Measurements from ENCODE around the gene HUNK.

Gene HUNK

GRCh38 chr21:31959881-31960280 is 87.1 kb downstream of the HUNK start:
- no peak for DNase-seq (ENCODE audit: low read depth)

DNA sequence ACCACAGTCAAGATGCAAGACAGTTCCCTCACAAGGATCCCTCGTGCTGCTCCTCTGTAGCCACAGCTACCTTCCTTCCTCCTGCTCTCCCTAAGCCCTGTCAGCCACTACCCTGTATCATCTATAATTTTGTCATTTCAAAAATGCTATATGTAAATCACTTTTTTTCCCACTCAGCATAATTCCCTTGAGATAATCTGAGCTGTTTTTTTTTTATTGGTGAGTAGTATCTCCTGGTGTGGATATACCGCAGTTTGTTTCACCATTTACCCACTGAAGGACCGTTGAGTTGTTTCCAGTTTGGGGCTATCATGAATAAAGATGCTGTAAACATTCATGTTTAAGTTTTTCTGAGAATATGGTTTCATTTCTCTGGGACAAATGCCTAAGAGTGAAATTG is 88.2 kb downstream of the HUNK start:
- no peak for DNase-seq (ENCODE audit: low read depth)

DNA sequence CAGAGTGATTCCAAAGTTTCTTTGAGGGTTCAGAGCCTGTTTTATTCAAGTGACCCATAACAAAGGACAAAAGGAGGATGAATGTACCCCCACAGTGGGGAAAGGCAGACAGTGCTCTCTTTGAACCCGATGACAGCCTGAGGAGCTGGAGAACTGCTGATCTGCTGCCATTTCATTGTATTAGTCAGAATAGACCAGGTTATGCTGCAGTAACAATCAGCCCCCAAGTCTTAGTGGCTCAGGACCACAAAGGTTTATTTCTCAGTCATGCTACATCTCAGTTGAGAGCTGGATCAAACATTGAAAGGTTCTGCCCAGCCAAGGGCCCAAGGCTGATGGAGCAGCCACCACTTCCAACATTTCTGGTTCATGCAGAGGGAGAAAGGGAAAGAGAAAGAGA is 88.9 kb downstream of the HUNK start:
- DNase-seq (ENCODE audit: low read depth) = no peak

GRCh38 chr21:31964692-31965091 is 91.9 kb downstream of the HUNK start:
- DNase-seq (ENCODE audit: low read depth) = no peak

- no peak for DNase-seq (ENCODE audit: low read depth)
Observed at GRCh38 chr21:31967334-31967733, 94.5 kb downstream of the HUNK start.

DNA sequence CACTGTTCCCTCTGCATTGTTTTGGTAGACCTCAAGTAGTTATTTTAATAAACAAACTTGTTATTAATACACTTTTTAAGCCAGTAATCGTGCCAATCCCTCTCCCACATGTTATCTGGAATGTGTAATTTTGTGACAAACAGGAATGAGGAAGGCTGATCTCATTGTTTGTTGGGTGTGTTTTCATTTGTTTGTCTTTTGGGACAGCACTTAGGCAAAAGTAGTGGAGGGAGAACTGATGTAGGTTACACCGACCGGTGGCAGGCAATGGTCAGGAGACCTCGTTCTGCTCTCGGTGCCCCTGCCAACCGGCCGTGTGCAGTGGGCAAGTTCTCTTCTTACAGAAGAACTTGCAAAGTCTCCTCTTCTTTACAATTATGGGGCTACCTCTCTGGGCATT is 99.8 kb downstream of the HUNK start:
- DNase-seq (ENCODE audit: low read depth) = no peak

- DNase-seq (ENCODE audit: low read depth) = no peak
Observed at GRCh38 chr21:31973402-31973944, 100.7 kb downstream of the HUNK start.

DNA sequence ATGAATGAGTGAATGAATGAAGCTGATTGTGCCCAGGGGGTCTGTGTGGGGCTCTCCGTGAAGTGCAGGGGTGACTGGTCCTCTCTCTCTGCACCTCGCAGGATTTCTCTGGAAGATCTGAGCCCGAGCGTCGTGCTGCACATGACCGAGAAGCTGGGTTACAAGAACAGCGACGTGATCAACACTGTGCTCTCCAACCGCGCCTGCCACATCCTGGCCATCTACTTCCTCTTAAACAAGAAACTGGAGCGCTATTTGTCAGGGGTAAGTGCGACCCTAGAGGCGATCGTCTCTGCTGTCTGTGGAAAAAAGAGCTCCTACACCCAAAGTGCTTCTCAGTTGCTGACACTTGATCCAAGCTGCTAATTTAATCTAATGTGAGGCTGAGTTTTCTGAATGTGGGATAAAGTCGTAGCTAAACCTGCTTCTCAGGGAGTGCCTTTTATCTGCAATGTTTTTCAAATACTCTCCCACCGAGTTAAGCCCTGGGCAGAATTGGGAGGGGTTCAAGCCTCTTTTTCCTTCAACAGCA is 101.7 kb downstream of the HUNK start:
- DNase-seq (ENCODE audit: low read depth) = no peak

DNA sequence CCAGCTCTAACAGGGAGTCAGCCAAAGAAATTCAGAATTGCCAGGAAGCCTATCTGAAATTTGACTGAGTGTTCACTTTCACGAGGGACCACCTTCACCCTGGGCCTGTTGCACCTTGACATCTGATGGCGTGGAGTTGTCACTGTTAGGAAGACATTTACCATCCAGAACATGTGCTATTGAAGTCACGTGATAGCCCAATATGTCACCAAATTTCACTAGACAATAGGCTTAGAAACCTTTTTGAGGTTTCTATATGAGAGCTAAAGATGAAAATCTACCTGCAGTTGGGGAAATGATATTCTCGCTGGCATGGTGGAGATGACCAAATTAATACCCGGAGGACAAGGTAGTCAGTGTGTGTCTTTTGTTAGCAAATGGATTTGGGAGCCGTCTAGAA is 102.7 kb downstream of the HUNK start:
- DNase-seq (ENCODE audit: low read depth) = no peak

- DNase-seq (ENCODE audit: low read depth) = no peak
Observed at GRCh38 chr21:31977816-31978215, 105.0 kb downstream of the HUNK start.

DNA sequence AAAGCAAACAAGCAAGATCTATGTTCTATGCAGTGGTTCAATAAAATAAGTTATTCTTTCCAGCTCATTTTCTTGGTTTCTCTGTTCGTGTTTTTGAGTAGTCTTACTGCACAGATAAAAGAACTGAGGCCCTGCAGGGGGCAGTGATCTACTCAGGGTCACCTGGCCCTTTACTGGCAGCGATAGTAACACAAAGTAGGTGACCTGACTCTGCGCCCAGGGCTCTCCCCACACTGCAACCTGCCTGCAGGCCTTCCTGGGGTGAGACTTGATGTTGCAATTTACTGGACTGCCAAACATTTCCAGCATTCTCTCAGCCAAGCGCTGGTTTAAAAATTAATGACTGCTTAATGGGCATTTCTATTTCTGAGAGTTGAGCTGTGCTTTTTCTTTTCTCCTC is 110.3 kb downstream of the HUNK start:
- DNase-seq (ENCODE audit: low read depth) = no peak

DNA sequence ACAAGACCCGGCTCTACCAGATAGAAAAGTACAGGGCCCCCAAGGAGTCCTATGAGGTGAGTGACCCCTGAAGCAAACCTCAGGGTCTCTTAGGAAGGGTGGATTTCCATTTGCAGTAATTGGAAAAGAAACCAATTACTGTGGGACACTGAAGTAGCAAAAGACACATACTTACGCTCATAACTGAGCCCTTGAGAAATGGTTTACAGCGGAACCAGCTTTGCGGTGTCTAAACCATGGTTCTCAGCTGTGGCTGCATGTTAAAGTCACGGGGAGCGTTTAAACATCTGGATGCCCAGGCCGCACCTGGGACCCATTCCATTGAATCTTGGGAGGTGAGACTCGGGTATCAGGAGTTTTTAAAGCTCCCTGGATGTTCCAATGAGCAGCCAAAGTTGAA is 110.7 kb downstream of the HUNK start:
- DNase-seq (ENCODE audit: low read depth) = no peak

DNA sequence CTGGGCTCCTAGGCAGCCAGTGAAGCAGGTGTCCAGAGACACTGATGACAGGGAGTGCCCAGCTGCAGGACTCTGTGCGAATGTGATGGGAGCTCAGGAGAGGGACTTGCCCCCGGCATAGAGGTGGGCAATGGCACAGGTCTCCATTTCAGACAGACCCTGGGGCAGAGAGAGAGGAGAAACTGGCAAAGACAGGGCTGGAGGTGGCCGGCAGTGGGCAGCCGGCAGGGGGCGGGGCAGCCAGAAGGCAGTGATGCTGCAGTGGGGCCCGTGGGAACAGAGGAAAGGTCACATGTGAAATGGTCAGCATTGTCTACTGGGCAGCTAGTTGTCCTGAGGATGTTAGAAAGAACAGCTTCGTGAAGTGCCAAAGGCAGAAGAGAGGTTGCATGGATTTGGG is 112.6 kb downstream of the HUNK start:
- DNase-seq (ENCODE audit: low read depth) = no peak

- DNase-seq (ENCODE audit: low read depth) = no peak
Observed at GRCh38 chr21:31986035-31986856, 113.4 kb downstream of the HUNK start.

DNA sequence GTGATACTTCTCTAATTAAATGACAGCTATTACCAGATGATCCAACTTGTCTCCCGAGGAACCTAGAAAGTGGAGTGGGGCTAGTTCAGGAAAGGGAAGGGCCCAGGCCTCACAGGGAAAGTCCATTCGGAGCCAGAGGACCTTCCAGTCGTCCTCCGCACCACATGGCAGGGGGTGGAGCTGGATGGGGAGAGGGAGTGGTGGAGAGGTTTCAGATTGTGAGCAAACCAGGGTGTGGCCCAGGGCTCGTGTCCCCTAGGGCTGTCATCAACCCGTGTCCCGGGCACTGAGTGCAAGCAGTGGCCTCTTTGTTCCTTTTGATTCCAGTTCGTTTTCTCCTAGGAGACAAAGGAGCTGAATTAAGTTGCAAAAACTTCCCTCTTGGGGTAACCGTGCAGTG is 114.9 kb downstream of the HUNK start:
- no peak for DNase-seq (ENCODE audit: low read depth)

GRCh38 chr21:31988492-31989290 is 115.9 kb downstream of the HUNK start:
- DNase-seq (ENCODE audit: low read depth) = no peak

DNA sequence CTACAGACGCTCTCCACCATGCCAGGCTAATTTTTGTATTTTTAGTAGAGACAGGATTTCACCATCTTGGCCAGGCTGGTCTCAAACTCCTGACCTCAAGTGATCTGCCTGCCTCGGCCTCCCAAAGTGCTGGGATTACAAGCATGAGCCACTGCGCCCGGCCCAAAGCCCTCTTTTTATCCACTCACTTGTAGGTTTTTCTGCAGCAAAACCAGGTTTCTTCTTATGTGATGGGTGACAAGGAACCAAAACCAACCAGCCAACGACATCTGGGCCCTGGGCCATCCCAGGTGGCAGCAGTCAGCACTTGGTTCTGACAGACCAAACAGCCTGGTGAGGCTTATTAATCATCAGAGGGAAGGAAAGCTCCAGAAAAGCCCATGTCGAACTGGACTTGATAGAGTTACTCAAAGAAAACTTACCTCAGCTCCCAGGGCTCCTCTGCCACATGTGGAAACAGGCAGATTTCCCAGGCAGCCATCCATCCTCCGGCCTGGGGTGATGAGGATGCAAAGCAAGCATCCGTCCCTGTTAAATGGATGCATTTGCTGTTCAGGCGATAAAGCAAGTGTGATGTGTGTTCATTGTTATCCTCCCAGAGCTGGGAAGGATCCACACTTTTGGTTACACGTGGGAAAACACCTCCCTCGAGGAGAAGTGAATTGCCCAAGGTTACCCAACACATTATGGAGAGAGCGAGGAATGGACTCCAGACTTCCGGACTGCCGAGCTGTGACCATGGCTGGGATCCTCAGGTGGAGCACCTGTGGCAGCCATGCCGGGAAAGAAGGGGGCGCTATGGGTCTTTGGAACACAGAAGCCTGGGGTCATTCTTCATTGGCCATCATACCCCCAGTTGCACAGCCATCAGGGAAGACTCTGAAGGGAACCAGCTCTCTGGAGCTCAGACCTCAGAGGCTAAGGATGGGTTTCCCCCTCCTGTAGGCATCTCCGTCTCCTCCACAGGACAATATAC is 118.8 kb downstream of the HUNK start:
- no peak for DNase-seq (ENCODE audit: low read depth)

DNA sequence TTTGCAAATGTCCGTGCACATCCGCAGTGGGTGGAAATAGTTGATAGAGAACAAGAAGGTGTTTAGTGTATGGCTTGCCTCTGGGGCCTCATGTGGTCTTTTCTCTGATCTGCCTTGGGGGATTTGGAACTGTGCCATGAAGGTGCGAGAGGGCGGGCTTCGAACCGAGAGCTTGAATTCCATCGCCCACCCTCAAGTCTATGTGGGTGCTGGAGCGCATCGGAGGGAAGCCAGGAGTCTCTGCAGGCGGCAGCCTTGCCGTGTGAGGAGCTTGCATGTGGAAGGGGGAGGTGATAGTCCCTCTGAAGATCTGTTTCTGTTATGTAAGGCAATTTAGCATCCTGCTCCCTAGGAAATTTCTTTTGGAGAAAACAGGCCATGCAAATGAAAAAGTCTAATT is 119.6 kb downstream of the HUNK start:
- DNase-seq (ENCODE audit: low read depth) = no peak

DNA sequence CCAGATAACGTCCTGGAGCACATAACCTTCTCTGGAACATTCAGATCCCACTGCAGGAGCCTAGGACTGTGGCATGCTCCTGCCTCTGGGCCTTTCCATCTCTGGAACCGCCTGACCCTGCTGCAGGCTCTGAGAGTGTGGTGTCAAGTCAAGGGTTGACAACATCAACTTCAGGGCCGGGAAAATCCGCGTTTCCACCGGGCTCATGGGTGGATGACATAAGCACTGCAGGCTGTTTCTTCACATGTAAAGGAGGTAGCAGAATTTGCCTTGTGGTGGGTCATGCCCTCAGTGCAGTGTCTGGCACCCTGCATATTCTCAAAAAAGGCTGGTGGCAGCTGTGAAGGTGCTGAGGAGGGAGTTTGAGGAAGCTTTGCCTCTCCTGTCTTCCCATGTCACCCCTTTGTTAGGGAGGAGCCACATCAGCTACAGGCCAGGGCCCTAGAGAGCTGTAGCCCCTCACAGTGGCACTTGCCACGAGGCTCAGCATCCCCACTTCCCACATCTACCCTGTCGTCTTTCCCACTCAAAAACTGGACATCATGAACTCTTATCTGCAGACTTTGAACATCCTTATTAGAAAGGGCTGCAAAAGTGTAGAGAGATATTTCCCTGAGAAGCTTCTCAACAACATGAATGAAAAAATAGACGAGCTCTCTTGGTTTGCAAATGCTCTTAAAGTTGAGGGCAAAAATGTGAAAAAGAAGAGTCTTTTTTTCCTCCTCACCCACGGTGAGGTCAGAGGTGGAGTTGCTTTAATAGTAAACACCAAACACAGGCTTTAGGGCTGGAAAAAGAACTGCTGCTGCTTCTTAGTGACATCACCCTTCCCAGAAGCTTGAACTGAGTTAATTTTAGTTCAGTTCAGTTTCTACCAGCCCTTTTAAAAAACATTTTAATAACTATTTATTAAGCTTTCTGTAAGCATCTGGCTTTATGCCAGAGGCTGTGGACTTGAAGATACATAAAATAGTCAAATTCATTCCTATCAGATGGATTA is 121.3 kb downstream of the HUNK start:
- DNase-seq (ENCODE audit: low read depth) = no peak

DNA sequence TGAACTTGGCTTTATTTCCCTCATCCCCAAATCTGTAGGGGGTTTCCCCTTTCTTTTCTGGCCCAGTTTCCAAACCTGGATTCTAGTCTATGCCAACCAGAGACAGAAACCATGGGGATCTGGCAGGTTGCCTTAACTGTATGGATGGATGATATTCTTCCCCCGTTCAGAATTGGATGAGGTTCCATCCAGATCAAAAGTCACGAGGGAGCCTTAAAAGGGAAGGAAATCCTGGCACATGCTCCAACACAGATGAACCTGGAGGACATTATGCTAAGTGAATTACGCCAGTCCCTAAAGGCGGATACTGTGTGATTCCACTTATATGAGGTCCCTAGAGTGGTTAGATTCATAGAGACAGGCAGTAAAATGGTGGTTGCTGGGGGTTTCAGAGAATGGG is 124.4 kb downstream of the HUNK start:
- no peak for DNase-seq (ENCODE audit: low read depth)

All from activated T-cell treated with anti-CD3 and anti-CD28 coated beads for 24 hours (primary cell).